Ovary (tissue), 9 donors: ENCODE results near the gene DNAH9. TPM values are rescaled to one million over a fixed set of nuclear protein-coding genes. Genes with fewer than 3 reads are reported as not detected.

Source experiments
- DNase-seq, 5 donors: peaks; one replicate each; pipeline ENCODE4 v3.0.0-alpha.2; 2019 to 2020
- H3K27ac ChIP-seq, 2 donors: fragments of 200-600 bp; one replicate each; pipeline versions ENCODE4 v1.5.1 to v1.8.0; 2019 to 2022
- H3K27me3 ChIP-seq: fragments of 200-600 bp; one replicate; pipeline ENCODE4 v1.8.0; 2022
- H3K36me3 ChIP-seq: fragments of 200-600 bp; sonication (generic); one replicate; pipeline ENCODE4 v1.5.1; 2019
- H3K4me1 ChIP-seq: one replicate; pipeline ENCODE4 v1.8.1; 2013; ENCODE audit warnings: mild to moderate bottlenecking, moderate library complexity; ENCODE audit not compliant: insufficient read depth
- H3K4me3 ChIP-seq: fragments of 200-600 bp; sonication (generic); one replicate; pipeline ENCODE4 v1.5.1; 2017
- H3K9me3 ChIP-seq, 2 donors: fragments of 200-600 bp in 1 of 2; sonication (generic) in 1 of 2; one replicate each; pipeline versions ENCODE4 v1.5.1 to v1.8.1; 2013 to 2019; ENCODE audit warnings: mild to moderate bottlenecking in 1 of 2, moderate library complexity in 1 of 2
- CTCF ChIP-seq, 3 donors: fragments of 450-650 bp in 2 of 3; fragments of 200-600 bp in 1 of 3; IDR thresholded peaks; one replicate each; pipeline versions ENCODE4 v1.5.1 to v1.8.0; 2016 to 2022; ENCODE audit warnings: antibody characterized with exemption in 3 of 3, mild to moderate bottlenecking in 1 of 3
- EP300 ChIP-seq: sonication (generic); formaldehyde crosslinking; IDR thresholded peaks from one replicate; pipeline ENCODE4 v1.6.1; 2017; ENCODE audit warnings: antibody characterized with exemption
- POLR2A ChIP-seq: fragments of 450-650 bp; IDR thresholded peaks from one replicate; pipeline ENCODE4 v1.6.1; 2017; ENCODE audit warnings: antibody characterized with exemption, mild to moderate bottlenecking, moderate library complexity
- WGBS, 3 donors: extraction: QIAGEN DNeasy Blood & Tissue Kit in 1 of 3; methylation state at CpG; one replicate each; pipeline versions ENCODE4 v1.1.5 to v1.1.7; 2013 to 2017; 5-methylcytosine and 5-hydroxymethylcytosine counted together
- intact Hi-C, 4 donors: fragments of 100-400 bp; cut with DNase I; formaldehyde crosslinking; loops; one replicate each; pipeline versions ENCODE4 v1.11.0 to v1.15.1; 2022 to 2023
- polyA plus RNA-seq, 2 donors: library from polyadenylated mRNA; stranded (reverse); fragments of 200-250 nt in 1 of 2; fragments of 350-450 nt in 1 of 2; fragmentation: Illumina TruSeq in 1 of 2; extraction: RNeasy Lipid Tissue Mini Kit (QIAGEN cat#74804) in 1 of 2; gene quantifications; one replicate each; pipeline ENCODE4 v1.2.3, GENCODE V29; 2013 to 2014
- total RNA-seq, 7 donors: library from RNA; depleted of rRNA in 2 of 7; stranded (reverse); fragments of >200 nt in 2 of 7; fragmentation: NEBNext Ultra II Directional in 3 of 7; extraction: Animal tissue kit (Norgen Biotek cat#: 25700) in 3 of 7; gene quantifications; one replicate each; pipeline versions ENCODE4 v1.1.0 to v1.2.4, GENCODE V29; 2016 to 2023
- donor health status: DM: no; HTN: no; CAD: no; lungs with moderate emphysema.
- donor health status: DM: no; HTN: no; CAD: no.
- donor health status: Bipolar disorder and iron deficiency.
- donor health status: DM: yes; HTN: yes; CAD: no.
- donor health status: DM: no; HTN: no; CAD: no.
- donor health status: DM: yes; HTN: yes; CAD: no.

DNAH9 gene
- total and polyA plus RNA-seq, 9 donors: 1.4 to 43.7 (median 3.4) TPM

- intact Hi-C loops: loop anchor here in 1 of 4 donors (10.0 kb wide), 1 partner anchor 765 kb away; no protein-coding TSS in a partner anchor
- H3K27ac ChIP-seq: no peak overlapping the region
Observed at GRCh38 chr17:11639736-11640462, 41.6 kb downstream of the DNAH9 start.

GRCh38 chr17:11640463-11640814 lies 42.2 kb downstream of the DNAH9 start:
- Histone ChIP-seq H3K27ac (no peak overlapping the region), H3K4me3 (no peak overlapping the region), H3K27me3 (no peaks in the 10 kb centered on the region), H3K9me3 (no peaks in the 10 kb centered on the region), H3K4me1 (no peaks in the 10 kb centered on the region), H3K36me3 (no peaks in the 10 kb centered on the region)
- no peak for DNase-seq
- 55 to 79% (median 74%) methylated on average over 2 of the region's 2 CpGs for WGBS, 3 donors
- TF ChIP-seq POLR2A: no peak
- TF ChIP-seq CTCF (IDR thresholded peaks at IDR 0.05): no peak
- TF ChIP-seq EP300: no peak
- intact Hi-C loops: loop anchor here in 1 of 4 donors (10.0 kb wide), 1 partner anchor 766 kb away; no protein-coding TSS in a partner anchor

More at GRCh38 chr17:11639736-11640462, 41.6 kb downstream of the DNAH9 start:
- no peaks in the 10 kb centered on the region for H3K4me1 ChIP-seq
- TF ChIP-seq EP300: no peak
- TF ChIP-seq CTCF (IDR thresholded peaks at IDR 0.05): no peak
- TF ChIP-seq POLR2A: no peak
- H3K36me3 ChIP-seq: no peaks in the 10 kb centered on the region
- H3K4me3 ChIP-seq: no peak overlapping the region
- no peaks in the 10 kb centered on the region for H3K9me3 ChIP-seq
- WGBS, 3 donors: 89 to 94% (median 90%) methylated on average over 18 of the region's 18 CpGs
- DNase-seq: no peak
- H3K27me3 ChIP-seq: no peaks in the 10 kb centered on the region

GRCh38 chr17:11641521-11642275 lies 43.4 kb downstream of the DNAH9 start:
- WGBS, 3 donors: 87 to 92% (median 92%) methylated on average over 11 of the region's 11 CpGs
- no peak for DNase-seq
- TF ChIP-seq CTCF (IDR thresholded peaks at IDR 0.05): no peak
- intact Hi-C loops: loop anchor here in 1 of 4 donors (10.0 kb wide), 1 partner anchor 767 kb away; no protein-coding TSS in a partner anchor
- Histone ChIP-seq H3K36me3 (no peaks in the 10 kb centered on the region), H3K27ac (no peak overlapping the region), H3K27me3 (no peaks in the 10 kb centered on the region), H3K4me1 (no peaks in the 10 kb centered on the region), H3K4me3 (no peak overlapping the region), H3K9me3 (no peaks in the 10 kb centered on the region)

- intact Hi-C loops: loop anchor here in 1 of 4 donors (10.0 kb wide), 1 partner anchor 768 kb away; no protein-coding TSS in a partner anchor
- Histone ChIP-seq H3K36me3 (no peaks in the 10 kb centered on the region), H3K9me3 (no peaks in the 10 kb centered on the region), H3K4me3 (no peak overlapping the region), H3K27me3 (no peaks in the 10 kb centered on the region), H3K4me1 (no peaks in the 10 kb centered on the region), H3K27ac (no peak overlapping the region)
- no peak for DNase-seq
- WGBS, 3 donors: 69 to 73% (median 72%) methylated on average over 10 of the region's 10 CpGs
- TF ChIP-seq EP300: no peak
- TF ChIP-seq CTCF (IDR thresholded peaks at IDR 0.05): no peak
- no peak for TF ChIP-seq POLR2A
Observed at GRCh38 chr17:11642655-11643054, 44.4 kb downstream of the DNAH9 start.
